ENCODE data around the gene IBTK.
"Not testable (repeated sequence)": the region's sequence is repeated elsewhere in the genome, so short reads cannot be mapped to it uniquely, and the experiment has no call there.

IBTK gene

DNA sequence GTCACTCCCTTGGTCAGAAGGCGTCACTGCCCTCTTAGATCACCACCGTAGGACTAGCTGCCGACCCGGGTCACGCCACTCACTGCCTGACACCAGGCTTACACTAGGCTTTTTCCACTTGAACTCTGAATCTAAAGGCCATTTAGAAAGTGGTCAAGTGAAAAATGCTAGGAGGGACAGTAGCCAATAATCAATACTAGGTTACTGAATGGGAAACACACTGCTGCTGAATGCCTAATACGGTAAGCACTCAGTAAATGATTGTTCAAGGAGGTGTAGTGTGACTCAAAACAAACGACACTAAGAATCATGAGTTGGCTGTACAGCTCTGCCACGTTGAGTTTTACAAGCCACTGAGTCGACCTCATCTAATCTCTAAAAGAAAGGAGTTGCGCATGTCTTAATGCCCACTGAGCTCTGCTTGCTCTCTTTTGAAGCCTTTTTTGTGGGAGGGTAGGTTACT lies 760 bp upstream of the IBTK start:
- DNase-seq: peak in 7 of 58 donors; percentile 11 to 75 (median 59)

DNA sequence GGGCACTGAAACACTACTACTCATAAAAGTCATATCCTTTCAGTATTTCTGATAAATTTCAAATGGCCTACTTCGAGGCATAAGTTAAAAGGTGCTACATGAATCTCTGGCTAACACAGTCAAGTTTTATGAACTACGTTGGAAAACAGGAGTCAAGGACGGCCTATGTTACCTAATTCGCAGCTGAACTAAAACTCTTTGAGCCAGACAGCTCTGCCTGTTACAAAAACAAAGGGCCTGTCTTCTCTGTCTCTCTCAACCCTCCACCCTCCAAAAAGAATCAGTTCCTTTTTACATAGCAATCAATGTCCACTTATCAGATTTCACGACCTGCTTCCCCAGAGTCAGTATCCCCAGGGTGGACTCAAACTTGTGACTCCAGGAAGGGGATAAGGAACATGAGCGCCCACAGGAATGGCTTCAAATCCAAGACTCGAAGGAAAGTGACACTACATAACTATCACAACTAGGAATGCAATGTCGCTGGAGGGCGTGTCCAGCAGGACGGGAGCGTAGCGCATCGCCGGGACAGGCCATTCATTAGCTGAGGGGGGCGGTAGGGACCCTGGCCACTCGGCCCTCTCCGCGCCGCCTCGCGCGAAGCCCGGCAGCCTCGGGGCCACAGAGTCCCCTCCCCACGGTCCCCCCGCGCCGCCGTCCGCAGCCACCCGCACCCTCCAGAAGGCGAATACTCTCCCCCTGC lies 591 bp downstream of the IBTK start:
- DNase-seq: peak in 42 of 58 donors; percentile 35 to 80 (median 66)

DNA sequence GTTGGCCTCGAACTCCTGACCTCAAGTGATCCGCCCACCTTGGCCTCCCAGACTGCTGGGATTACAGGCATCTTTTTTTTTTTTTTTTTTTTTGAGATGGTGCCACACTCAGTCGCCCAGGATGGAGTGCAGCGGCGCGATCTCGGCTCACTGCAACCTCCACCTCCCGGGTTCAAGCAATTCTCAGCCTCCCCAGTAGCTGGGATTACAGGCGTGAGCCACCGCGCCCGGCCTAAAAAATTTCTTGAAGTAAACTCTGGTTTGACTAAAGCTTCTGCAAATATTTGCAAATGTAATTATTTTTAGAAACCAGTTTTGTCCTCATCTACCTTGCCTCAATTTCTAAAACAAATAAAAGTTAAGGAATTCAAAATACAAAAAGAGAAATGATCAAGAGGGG lies 1.2 kb downstream of the IBTK start:
- DNase-seq: no peak

- no peak for DNase-seq
Observed at GRCh38 chr6:82245376-82245775, 2.2 kb downstream of the IBTK start.

- DNase-seq: no peak
Observed at GRCh38 chr6:82243884-82244283, 3.7 kb downstream of the IBTK start.

DNA sequence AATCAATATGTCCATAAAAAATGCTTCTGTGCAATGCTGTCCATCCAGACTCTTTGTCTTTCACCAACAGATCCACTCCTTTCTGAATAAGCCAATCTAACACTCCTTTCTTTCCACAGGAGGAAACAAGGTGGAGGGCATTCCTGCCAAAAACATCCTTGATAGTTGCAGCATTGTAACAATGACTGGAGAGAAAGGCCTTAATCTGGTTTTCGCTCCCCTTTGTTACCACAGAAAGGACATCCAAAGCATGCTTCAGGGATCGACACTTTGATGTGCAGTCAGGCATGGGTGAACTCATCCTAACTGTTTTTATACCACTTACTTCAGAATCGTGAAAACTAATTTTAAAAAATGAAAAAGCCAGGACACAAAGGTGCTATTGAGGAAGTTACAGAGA lies 7.4 kb downstream of the IBTK start:
- DNase-seq: no peak

DNA sequence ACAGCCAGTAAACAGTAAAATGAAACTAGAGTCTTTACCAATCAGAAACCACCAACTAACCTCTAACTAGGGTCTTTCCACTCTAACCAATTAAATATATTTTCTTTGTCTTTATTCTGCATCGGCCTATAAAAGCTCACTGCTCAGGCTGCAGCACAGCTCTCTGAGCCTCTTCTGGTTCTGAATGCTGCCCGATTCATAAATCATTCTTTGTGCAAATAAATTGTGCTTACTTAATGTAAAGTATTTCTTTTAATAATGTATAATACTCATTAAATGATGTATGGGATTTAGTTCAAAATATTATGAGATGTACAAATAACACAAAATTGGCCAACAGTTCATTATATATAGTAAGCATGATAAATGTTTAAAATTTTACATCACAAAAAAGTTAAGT lies 7.9 kb downstream of the IBTK start:
- DNase-seq: no peak

GRCh38 chr6:82237013-82237412 lies 10.5 kb downstream of the IBTK start:
- no peak for DNase-seq

DNA sequence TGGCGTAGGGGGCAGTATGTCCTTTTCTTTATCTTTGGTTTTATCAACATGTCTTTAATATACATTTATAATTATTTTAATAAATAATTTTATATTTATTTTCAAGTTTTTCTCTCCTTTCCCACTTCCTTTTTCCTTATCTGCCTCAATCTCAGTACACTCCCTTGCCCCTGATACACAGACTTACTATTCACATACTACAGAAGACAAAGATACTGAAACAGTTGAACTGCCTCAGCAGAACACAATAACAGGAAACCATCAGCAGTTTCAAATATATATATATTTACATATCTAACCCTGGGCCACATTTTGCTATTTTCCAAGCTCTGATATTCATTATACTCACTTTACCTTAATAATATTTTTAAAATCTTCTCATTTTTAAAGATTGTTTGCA lies 19.8 kb downstream of the IBTK start:
- DNase-seq: no peak

GRCh38 chr6:82220167-82220566 lies 27.4 kb downstream of the IBTK start:
- DNase-seq: no peak

DNA sequence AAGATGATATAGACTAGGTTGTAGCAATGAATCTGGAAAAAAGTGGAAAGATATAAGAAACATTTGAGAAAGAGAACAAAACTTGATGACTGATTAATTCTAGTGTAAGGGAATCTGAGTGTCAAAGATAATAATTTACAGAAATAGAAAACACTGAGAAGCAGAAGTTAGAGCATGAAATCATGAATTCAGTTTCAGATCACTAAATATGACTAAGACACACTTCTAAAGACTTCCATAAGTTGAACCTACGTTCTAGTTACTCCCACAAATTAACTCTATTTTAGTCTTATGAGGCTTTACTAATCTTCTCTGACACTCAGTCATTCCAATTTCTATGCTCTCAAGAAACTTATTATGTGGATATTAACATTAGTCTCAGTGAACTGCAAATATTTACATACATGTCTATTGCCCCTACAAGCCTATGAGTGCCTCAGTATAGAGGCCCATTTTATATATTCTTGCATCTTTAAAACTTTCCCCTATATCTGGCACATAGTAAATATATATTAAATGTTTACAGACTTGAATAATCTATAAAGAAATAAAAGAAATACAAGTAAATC lies 30.4 kb downstream of the IBTK start:
- no peak for DNase-seq

DNA sequence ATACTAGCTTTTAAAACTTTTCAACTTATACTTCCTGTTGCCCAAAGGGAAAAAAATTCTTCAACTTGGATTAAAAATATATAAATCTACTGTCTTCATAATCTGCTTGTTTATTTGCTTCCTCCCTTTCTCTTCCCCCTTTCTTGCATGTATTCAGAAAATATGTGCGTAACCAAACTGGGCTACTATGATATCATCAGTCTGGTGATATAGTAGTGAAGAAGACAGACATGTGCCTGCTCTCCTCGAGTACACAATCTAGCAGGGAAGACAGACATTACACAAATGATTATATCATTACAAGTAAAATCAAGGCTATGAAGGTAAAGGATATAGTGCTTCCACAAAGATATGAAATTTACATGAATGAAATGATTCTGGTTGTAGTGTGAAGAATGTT lies 31.0 kb downstream of the IBTK start:
- no peak for DNase-seq

GRCh38 chr6:82211326-82211725 lies 36.2 kb downstream of the IBTK start:
- DNase-seq: no peak

DNA sequence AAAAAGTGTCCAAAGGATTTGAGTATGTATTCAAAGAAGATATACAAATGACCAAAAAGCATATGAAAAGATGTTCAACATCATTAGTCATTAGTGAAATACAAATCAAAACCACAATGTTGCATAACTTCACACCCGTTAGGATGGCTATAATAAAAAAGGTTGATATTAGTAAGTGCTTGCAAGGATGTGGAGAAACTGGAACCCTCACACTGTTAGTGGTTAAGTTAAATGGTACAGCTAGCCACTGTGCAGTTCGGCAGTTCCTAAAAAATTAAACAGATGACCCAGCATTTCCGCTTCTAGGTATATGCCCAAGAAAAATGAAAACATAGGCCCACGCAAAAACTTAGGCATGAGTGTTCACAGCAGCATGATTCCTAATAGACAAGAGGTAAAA lies 38.6 kb downstream of the IBTK start:
- DNase-seq: no peak

- no peak for DNase-seq
Observed at GRCh38 chr6:82205930-82206392, 41.6 kb downstream of the IBTK start.

GRCh38 chr6:82204020-82204419 lies 43.5 kb downstream of the IBTK start:
- DNase-seq: no peak

- DNase-seq: no peak
Observed at GRCh38 chr6:82197784-82198183, 49.8 kb downstream of the IBTK start.

DNA sequence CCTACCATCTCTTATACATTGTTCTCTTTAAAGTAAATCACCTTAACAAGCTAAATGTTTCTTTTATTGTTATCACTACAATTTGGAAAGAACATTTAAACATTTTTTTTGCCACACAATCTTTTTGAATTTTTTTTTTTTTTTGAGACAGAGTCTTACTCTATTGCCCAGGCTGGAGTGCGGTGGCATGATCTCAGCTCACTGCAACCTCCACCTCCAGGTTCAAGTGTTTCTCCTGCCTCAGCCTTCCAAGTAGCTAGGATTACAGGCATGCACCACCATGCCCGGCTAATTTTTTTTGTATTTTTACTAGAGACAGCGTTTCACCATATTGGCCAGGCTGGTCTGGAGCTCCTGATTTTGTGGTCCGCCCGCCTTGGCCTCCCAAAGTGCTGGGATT lies 50.3 kb downstream of the IBTK start:
- DNase-seq: not testable (repeated sequence)

DNA sequence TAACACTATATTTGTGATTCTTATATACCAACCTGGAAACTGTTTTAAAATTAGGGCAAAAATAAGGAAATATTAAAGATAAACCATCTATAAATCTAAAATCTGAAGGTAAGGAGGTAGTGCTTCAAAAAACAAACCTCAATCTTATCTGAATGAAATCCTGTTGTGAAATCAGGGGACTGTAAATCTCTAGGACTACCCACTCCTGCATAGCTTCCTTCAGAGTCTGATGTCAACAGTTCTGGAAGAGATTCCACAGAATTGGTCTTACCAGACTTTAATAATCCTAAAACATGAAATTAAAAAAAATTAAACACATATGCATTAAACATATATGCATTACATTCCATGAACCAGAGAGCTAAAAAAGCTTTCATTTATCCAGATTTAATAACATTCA lies 51.4 kb downstream of the IBTK start:
- no peak for DNase-seq

DNA sequence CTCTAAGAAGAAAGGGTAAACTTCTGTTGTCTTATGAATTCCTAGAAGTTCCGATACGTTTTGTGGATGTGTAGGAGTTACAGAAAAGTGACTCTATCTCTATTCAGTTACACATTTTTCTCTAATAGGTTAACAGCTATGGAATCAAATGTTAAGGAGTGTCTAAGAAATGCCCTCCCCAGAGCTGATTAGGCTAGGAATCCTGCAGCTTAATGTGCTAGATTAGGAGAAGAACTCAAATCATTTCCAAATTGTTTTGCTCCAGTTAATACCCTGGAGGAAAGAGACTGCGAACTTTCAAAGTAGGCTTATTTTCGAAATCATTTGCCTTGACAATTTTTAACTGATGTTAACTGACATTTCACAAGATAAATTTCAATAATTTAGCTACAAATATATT lies 51.9 kb downstream of the IBTK start:
- DNase-seq: no peak

- no peak for DNase-seq
Observed at GRCh38 chr6:82185948-82186535, 61.5 kb downstream of the IBTK start.

DNA sequence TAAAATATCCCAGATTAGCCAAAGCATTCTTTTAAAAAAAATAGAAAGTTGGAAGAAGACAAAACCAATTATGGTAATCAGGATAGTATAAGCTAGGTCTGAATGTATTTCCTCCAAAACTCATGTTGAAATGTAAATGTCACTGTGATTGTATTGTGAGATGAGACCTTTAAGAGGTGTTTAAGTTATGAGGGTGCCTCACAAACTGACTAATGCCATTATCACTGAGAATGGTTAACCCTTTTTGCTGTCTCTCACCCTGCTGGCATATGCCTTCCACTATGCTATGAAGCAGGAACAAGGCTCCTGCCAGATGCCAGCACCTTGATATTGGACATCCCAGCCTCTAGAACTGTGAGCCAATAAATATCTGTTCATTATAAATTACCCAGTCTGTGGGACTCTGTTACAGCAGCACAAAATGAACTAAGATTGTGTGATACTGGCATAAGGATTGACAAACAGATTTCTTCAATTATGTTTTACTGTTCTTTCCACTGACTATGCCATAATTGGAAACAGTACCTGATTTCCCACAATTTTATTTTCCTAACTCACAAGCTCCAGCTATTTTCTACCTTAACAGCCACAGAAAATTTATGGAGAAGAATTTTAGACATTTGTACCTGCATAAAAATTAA lies 63.8 kb downstream of the IBTK start:
- no peak for DNase-seq

Measured in anterior cingulate cortex (tissue), 58 donors.